Fibroblast of peridontal ligament (primary cell): ENCODE measurements around the gene PRR7.
A peak's percentile ranks its signal among the peaks of the same experiment; 100 is the strongest.

Experiments
- DNase-seq: peaks from one replicate; pipeline ENCODE4 v3.0.0-alpha.2; 2010; ENCODE audit errors: extremely low read depth

Gene PRR7

GRCh38 chr5:177435847-177436536, 10.6 kb upstream of the PRR7 start:
- no peak for DNase-seq

GRCh38 chr5:177437623-177438022, 9.0 kb upstream of the PRR7 start:
- DNase-seq = no peak

- no peak for DNase-seq
Measured at GRCh38 chr5:177438468-177438867, 8.1 kb upstream of the PRR7 start.

- DNase-seq = no peak
Measured at GRCh38 chr5:177439518-177440053, 7.0 kb upstream of the PRR7 start.

GRCh38 chr5:177440211-177440989, 6.2 kb upstream of the PRR7 start:
- no peak for DNase-seq

- no peak for DNase-seq
Measured at GRCh38 chr5:177440990-177441780, 5.4 kb upstream of the PRR7 start.

- no peak for DNase-seq
Measured at GRCh38 chr5:177442066-177442826, 4.4 kb upstream of the PRR7 start.

- DNase-seq = no peak
Measured at GRCh38 chr5:177443144-177443983, 3.2 kb upstream of the PRR7 start.

GRCh38 chr5:177444106-177445051, 2.2 kb upstream of the PRR7 start:
- DNase-seq = no peak

GRCh38 chr5:177445052-177445916, 1.3 kb upstream of the PRR7 start:
- DNase-seq = no peak

GRCh38 chr5:177445917-177446199, 756 bp upstream of the PRR7 start:
- no peak for DNase-seq

- peak; percentile 23 for DNase-seq
Measured at GRCh38 chr5:177447066-177447610, 524 bp downstream of the PRR7 start.

GRCh38 chr5:177447611-177448243, 1.1 kb downstream of the PRR7 start:
- DNase-seq = peak; percentile 73

- no peak for DNase-seq
Measured at GRCh38 chr5:177448244-177448950, 1.8 kb downstream of the PRR7 start.

GRCh38 chr5:177449140-177450061, 2.8 kb downstream of the PRR7 start:
- DNase-seq = no peak
